HepG2 (cell line): Measurements from ENCODE around the gene PITRM1. TPM values are rescaled to one million over a fixed set of nuclear protein-coding genes. Genes with fewer than 3 reads are reported as not detected.

ENCODE experiments used
- ATAC-seq: fragments of 200-7000 bp; cut with Tn5 transposase; 3 replicates; pipeline ENCODE4 v1.9.1; 2020; ENCODE audit warnings: mild to moderate bottlenecking, moderate library complexity
- BruUV-seq: library from RNA; stranded (reverse); fragments of 400-500 nt; replicated peaks from 2 replicates; lab custom pipeline; 2021; lab: Mats Ljungman, UMichigan
- CTCF ChIA-PET: fragments of 300-600 bp; formaldehyde crosslinking; extraction: SDS; loops from one replicate; lab custom pipeline; 2021; ENCODE audit warnings: low total read pairs, inconsistent platforms, low intra/inter-chr PET ratio; lab: Yijun Ruan, JAX
- POLR2A ChIA-PET: fragments of 350-600 bp; sonication (Branson Sonifier 250); formaldehyde crosslinking; loops from one replicate; lab custom pipeline; 2020; ENCODE audit warnings: antibody characterized with exemption, inconsistent platforms; lab: Yijun Ruan, JAX
- DNase-seq: peaks from one replicate; pipeline ENCODE4 v3.0.0-alpha.2; 2015; ENCODE audit warnings: low spot score
- FAIRE-seq: peaks from 3 replicates; lab custom pipeline; 2011; peaks lifted over from hg19 to GRCh38; lab: Jason Lieb, UNC
- H2AFZ ChIP-seq: one replicate; pipeline ENCODE4 v1.6.1; 2011; ENCODE audit warnings: low read length, inconsistent platforms
- H3K27ac ChIP-seq: fragments of 300-600 bp; 3 replicates; pipeline ENCODE4 v1.8.0; 2011; ENCODE audit warnings: mixed run types, mild to moderate bottlenecking, mixed read lengths, low read length, inconsistent platforms; ENCODE audit not compliant: insufficient read depth; ENCODE audit errors: extremely low read length
- H3K27me3 ChIP-seq, 2 experiments: fragments of 200-600 bp in 1 of 2; 2 replicates in 1 of 2; 3 replicates in 1 of 2; pipeline versions ENCODE4 v1.6.0 to v1.8.0; 2011; ENCODE audit warnings: low read length in 2 of 2, mild to moderate bottlenecking in 2 of 2, moderate library complexity in 2 of 2, inconsistent platforms in 1 of 2; ENCODE audit not compliant: insufficient read depth in 2 of 2, control insufficient read depth in 1 of 2
- H3K36me3 ChIP-seq, 2 experiments: fragments of 200-600 bp in 1 of 2; replicated peaks in 1 of 2; 2 replicates in 1 of 2; 3 replicates in 1 of 2; pipeline versions ENCODE4 v1.5.1 to v1.8.0; 2011; ENCODE audit warnings: low read length in 2 of 2, inconsistent platforms in 1 of 2; ENCODE audit not compliant: insufficient read depth in 2 of 2, control insufficient read depth in 1 of 2
- H3K4me1 ChIP-seq: 2 replicates; pipeline ENCODE4 v1.5.1; 2012; ENCODE audit warnings: low read length, inconsistent platforms; ENCODE audit not compliant: insufficient read depth
- H3K4me2 ChIP-seq: 2 replicates; pipeline ENCODE4 v1.6.0; 2011; ENCODE audit warnings: low read depth, low read length, inconsistent platforms
- H3K4me3 ChIP-seq, 3 experiments: fragments of 200-600 bp in 1 of 3; sonication (generic), shearing (Covaris generic) in 1 of 3; replicated peaks in 1 of 3; 2 replicates each; pipeline ENCODE4 v1.5.1; 2011 to 2016; ENCODE audit warnings: low read length in 3 of 3, inconsistent platforms in 2 of 3, low read depth in 2 of 3, mild to moderate bottlenecking in 2 of 3, control low read depth in 1 of 3, mixed read lengths in 1 of 3; ENCODE audit not compliant: insufficient read depth in 1 of 3
- H3K79me2 ChIP-seq: one replicate; pipeline ENCODE4 v1.6.1; 2011; ENCODE audit warnings: low read length, inconsistent platforms; ENCODE audit not compliant: insufficient read depth
- H3K9ac ChIP-seq: 2 replicates; pipeline ENCODE4 v1.6.0; 2011; ENCODE audit warnings: mild to moderate bottlenecking, low read depth, low read length, inconsistent platforms; ENCODE audit not compliant: insufficient read depth
- H3K9me3 ChIP-seq: 2 replicates; pipeline ENCODE4 v1.5.1; 2012; ENCODE audit warnings: mild to moderate bottlenecking, low read length
- H4K20me1 ChIP-seq: 2 replicates; pipeline ENCODE4 v1.6.0; 2011; ENCODE audit warnings: inconsistent platforms, mild to moderate bottlenecking, low read length, moderate library complexity; ENCODE audit not compliant: insufficient read depth
- AGO2 ChIP-seq: fragments of 200-400 bp; formaldehyde crosslinking; optimal IDR thresholded peaks from 2 replicates; pipeline ENCODE3; 2017; ENCODE audit warnings: mild to moderate bottlenecking, low read depth, low read length, moderate library complexity
- IRF9 ChIP-seq: sonication (generic); formaldehyde crosslinking; IDR thresholded peaks from 2 replicates; pipeline ENCODE4 v1.8.0; 2022; ENCODE audit warnings: missing genetic modification reagents, mild to moderate bottlenecking, borderline replicate concordance
- JDP2 ChIP-seq: sonication (generic); formaldehyde crosslinking; IDR thresholded peaks from 2 replicates; pipeline ENCODE4 v1.8.1; 2022; ENCODE audit warnings: missing genetic modification reagents, borderline replicate concordance
- RBM39 ChIP-seq: fragments of 200-400 bp; formaldehyde crosslinking; IDR thresholded peaks from one replicate; pipeline ENCODE4 v1.6.1; 2018; ENCODE audit warnings: antibody characterized with exemption, mild to moderate bottlenecking, low read depth, low read length; ENCODE audit not compliant: poor library complexity, severe bottlenecking
- RNF2 ChIP-seq: fragments of 450-650 bp; conservative IDR thresholded peaks from 2 replicates; pipeline ENCODE4 v1.6.1; 2016; ENCODE audit warnings: low read depth
- ZBTB40 ChIP-seq, 2 experiments: fragments of 450-650 bp in 1 of 2; sonication (generic) in 1 of 2; formaldehyde crosslinking in 1 of 2; IDR thresholded peaks; 2 replicates each; pipeline versions ENCODE4 v1.6.1 to v1.8.0; 2016 to 2022; ENCODE audit warnings: antibody characterized with exemption in 1 of 2, mild to moderate bottlenecking in 1 of 2, missing genetic modification reagents in 1 of 2
- ZNF235 ChIP-seq: sonication (generic); formaldehyde crosslinking; IDR thresholded peaks from 2 replicates; pipeline ENCODE4 v1.8.1; 2023; ENCODE audit warnings: mild to moderate bottlenecking, missing genetic modification reagents, borderline replicate concordance
- ZNF563 ChIP-seq: sonication (generic); formaldehyde crosslinking; IDR thresholded peaks from 2 replicates; pipeline ENCODE4 v1.8.0; 2022; ENCODE audit warnings: mild to moderate bottlenecking, moderate library complexity, missing genetic modification reagents
- ZNF703 ChIP-seq: sonication (generic); formaldehyde crosslinking; IDR thresholded peaks from 2 replicates; pipeline ENCODE4 v1.5.1; 2020; ENCODE audit warnings: missing genetic modification reagents, mild to moderate bottlenecking, moderate library complexity, borderline replicate concordance
- WGBS: methylation state at CpG from one replicate; pipeline ENCODE4 v1.1.6; 2017; ENCODE audit warnings: low lambda C conversion rate; 5-methylcytosine and 5-hydroxymethylcytosine counted together
- in situ Hi-C: cut with HindIII; loops from 2 replicates; pipeline ENCODE4 v1.10.0; 2017; ENCODE audit warnings: low pct_unique_long_range_greater_than_20kb; ENCODE audit not compliant: extremely low pct_ligation_motif_present
- intact Hi-C: fragments of 100-400 bp; cut with micrococcal nuclease; formaldehyde crosslinking; loops from one replicate; pipeline ENCODE4 v1.10.0; 2022; ENCODE audit not compliant: unreplicated experiment
- polyA plus RNA-seq, 8 experiments: library from polyadenylated mRNA; depleted of rRNA in 3 of 8; stranded (reverse) in 7 of 8; unstranded in 1 of 8; fragments of >200 nt; fragmentation: Illumina TruSeq in 4 of 8; extraction: Trizol in 4 of 8; gene quantifications; 2 replicates each; pipeline versions ENCODE4 v1.2.1 to v1.2.3, GENCODE V29; 2011 to 2016; ENCODE audit warnings: low read depth in 4 of 8, missing spikeins in 1 of 8, mixed read lengths in 1 of 8; ENCODE audit not compliant: insufficient read depth in 1 of 8
- total RNA-seq, 5 experiments: library from RNA; depleted of rRNA; stranded (reverse); fragments of >200 nt; fragmentation: Illumina TruSeq; extraction: Trizol; gene quantifications; 2 replicates each; pipeline ENCODE4 v1.2.3, GENCODE V29; 2016; ENCODE audit warnings: low read depth in 1 of 5

PITRM1 gene
- total and polyA plus RNA-seq, 2 of the 13 experiments (the other 11 are each of a cell fraction or from before 2014, with no cell fraction given), result 16.4 to 29.0 TPM

- Histone ChIP-seq H3K4me2 (no peak overlapping the region), H3K27ac (no peak overlapping the region), H3K4me1 (no peaks in the 10 kb centered on the region), H3K4me3 (no peak overlapping the region), H2AFZ (no peak overlapping the region), H3K9me3 (no peaks in the 10 kb centered on the region), H3K79me2 (no peaks in the 10 kb centered on the region), H3K36me3 (no peaks in the 10 kb centered on the region), H3K27me3 (no peaks in the 10 kb centered on the region), H4K20me1 (no peaks in the 10 kb centered on the region), H3K9ac (no peak overlapping the region)
- FAIRE-seq (no peak), ATAC-seq (no peak), DNase-seq (no peak)
- ChIA-PET CTCF (no interaction called here), POLR2A (no interaction called here)
- in situ Hi-C loops, result no loop called here
- 78% methylated on average over 24 of the region's 32 CpGs for WGBS
- intact Hi-C loops, result no loop called here
- TF ChIP-seq ZBTB40 (IDR thresholded peaks at IDR 0.05) (no peak), ZBTB40 (CRISPR knock-in tag; IDR thresholded peaks at IDR 0.05) (no peak), ZNF703 (no peak), AGO2 (no peak), JDP2 (CRISPR knock-in tag) (no peak), ZNF563 (CRISPR knock-in tag) (no peak), RBM39 (no peak), RNF2 (no peak), IRF9 (no peak), ZNF235 (CRISPR knock-in tag) (no peak)
- no TSS peak for BruUV-seq
Measured at GRCh38 chr10:3123571-3124411, 48.8 kb downstream of the PITRM1 start.
